ENCODE data around the gene CLEC4A. TPM values are rescaled to one million over a fixed set of nuclear protein-coding genes. Genes with fewer than 3 reads are reported as not detected.
"Not testable (repeated sequence)": the region's sequence is repeated elsewhere in the genome, so short reads cannot be mapped to it uniquely, and the experiment has no call there.

The CLEC4A gene
- total RNA-seq, 3 donors from 2014 or later = 0.18 to 0.92 TPM; not detected in 1

GRCh38 chr12:8156845-8157244 is 33.4 kb downstream of the CLEC4A start, which contains the start of gene ZNF705A:
Gene ZNF705A, plus strand, starts transcription at chr12:8157015. Its CDS starts 15,611 bp downstream, at chr12:8172626.
- DNase-seq (no peak), ATAC-seq (no peak)
- Mint-ChIP-seq H3K4me3 (no peak within 1 kb of the TSS), H3K36me3 (ENCODE audit: insufficient read depth) (no peaks in the 10 kb centered on the region), H3K9me3 (no peaks in the 10 kb centered on the region), H3K27me3 (ENCODE audit: low read depth) (peaks cover 10% of the 10 kb centered on the region), H3K4me1 (ENCODE audit: low read depth) (peaks cover 21% of the 10 kb centered on the region)

GRCh38 chr12:8157484-8158198 is 34.2 kb downstream of the CLEC4A start:
- DNase-seq (no peak), ATAC-seq (no peak)
- H3K4me1 Mint-ChIP-seq (ENCODE audit: low read depth) = peaks cover 21% of the 10 kb centered on the region
- no peak overlapping the region for H3K4me3 Mint-ChIP-seq
- H3K36me3 Mint-ChIP-seq (ENCODE audit: insufficient read depth) = no peaks in the 10 kb centered on the region
- H3K9me3 Mint-ChIP-seq = no peaks in the 10 kb centered on the region
- peaks cover 7% of the 10 kb centered on the region for H3K27me3 Mint-ChIP-seq (ENCODE audit: low read depth)

- peaks cover 13% of the 10 kb centered on the region for H3K27me3 Mint-ChIP-seq (ENCODE audit: low read depth)
- not testable (repeated sequence) for H3K9me3 Mint-ChIP-seq; H3K36me3 Mint-ChIP-seq (ENCODE audit: insufficient read depth); H3K4me1 Mint-ChIP-seq (ENCODE audit: low read depth); H3K4me3 Mint-ChIP-seq; ATAC-seq; DNase-seq
Observed at GRCh38 chr12:8172911-8173310, 49.5 kb downstream of the CLEC4A start.

DNA sequence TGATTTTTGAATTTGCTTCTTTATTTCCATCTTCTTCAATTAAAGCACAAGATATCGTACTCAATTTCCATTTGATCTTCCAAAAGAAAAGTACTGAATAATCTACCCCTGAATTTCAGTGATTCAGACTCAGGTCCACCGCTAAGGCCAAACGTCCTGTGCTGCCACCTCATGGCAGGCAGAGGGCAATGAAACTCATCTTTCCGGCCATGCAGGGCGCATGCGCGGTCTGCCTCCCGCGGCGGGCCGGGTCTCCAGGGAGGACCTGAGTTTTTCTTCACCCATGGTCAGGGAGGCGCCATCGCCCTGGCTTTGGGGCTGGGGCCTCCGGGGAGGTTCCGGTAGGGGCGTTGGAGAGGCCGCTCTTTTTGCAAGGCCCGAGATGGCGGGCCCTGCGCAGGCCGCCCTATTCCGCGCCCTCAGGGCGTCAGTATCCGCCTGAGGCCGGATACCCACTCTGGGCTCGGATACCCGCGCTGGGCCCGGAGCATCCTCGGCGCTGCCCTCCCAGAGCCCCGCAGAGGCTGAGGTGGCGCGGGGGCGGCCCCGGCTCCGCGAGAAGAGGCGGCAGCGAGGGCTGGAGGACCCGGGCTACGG is 56.7 kb downstream of the CLEC4A start:
- not testable (repeated sequence) for H3K27me3 Mint-ChIP-seq (ENCODE audit: low read depth); H3K4me1 Mint-ChIP-seq (ENCODE audit: low read depth); H3K9me3 Mint-ChIP-seq; H3K36me3 Mint-ChIP-seq (ENCODE audit: insufficient read depth)
- ATAC-seq = peak; percentile 91 to 94
- H3K4me3 Mint-ChIP-seq = peak overlapping the region; percentile 82
- peak; percentile 72 for DNase-seq

DNA sequence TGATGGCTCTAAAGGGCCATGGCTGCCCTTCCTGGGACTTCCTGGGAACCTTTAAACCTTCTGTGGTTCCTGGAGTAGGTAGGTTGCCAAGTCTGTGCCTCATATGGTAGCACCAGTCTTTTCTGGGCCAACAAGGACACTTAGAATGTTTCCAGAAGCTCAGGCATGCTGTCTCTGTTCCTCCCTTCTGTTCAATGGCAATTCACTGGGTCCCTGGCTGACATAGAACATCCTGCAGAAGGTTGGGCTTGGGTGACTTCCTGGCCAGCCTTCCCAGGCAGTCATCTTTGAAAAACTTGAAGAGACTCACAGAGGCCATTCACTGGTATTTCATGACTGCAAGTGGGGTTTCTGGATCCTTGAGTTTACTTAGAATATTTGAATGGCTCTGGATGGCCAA is 57.9 kb downstream of the CLEC4A start:
- not testable (repeated sequence) for H3K9me3 Mint-ChIP-seq; H3K4me1 Mint-ChIP-seq (ENCODE audit: low read depth); ATAC-seq; DNase-seq; H3K36me3 Mint-ChIP-seq (ENCODE audit: insufficient read depth); H3K27me3 Mint-ChIP-seq (ENCODE audit: low read depth)
- peak overlapping the region; percentile 68 for H3K4me3 Mint-ChIP-seq

- H3K4me1 Mint-ChIP-seq (ENCODE audit: low read depth); H3K27me3 Mint-ChIP-seq (ENCODE audit: low read depth); ATAC-seq; DNase-seq; H3K9me3 Mint-ChIP-seq; H3K36me3 Mint-ChIP-seq (ENCODE audit: insufficient read depth); H3K4me3 Mint-ChIP-seq: not testable (repeated sequence)
Observed at GRCh38 chr12:8182923-8183322, 59.5 kb downstream of the CLEC4A start.

DNA sequence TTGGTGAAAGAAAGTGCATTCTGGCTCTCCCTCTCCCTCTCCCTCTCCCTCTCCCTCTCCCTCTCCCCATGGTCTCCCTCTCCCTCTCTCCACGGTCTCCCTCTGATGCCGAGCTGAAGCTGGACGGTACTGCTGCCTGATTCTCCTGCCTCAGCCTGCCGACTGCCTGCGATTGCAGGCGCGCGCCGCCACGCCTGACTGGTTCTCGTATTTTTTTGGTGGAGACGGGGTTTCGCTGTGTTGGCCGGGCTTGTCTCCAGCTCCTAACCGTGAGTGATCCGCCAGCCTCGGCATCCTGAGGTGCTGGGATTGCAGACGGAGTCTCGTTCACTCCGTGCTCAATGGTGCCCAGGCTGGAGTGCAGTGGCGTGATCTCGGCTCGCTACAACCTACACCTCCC is 59.9 kb downstream of the CLEC4A start:
- not testable (repeated sequence) for ATAC-seq; H3K36me3 Mint-ChIP-seq (ENCODE audit: insufficient read depth); H3K9me3 Mint-ChIP-seq; H3K4me3 Mint-ChIP-seq; DNase-seq; H3K27me3 Mint-ChIP-seq (ENCODE audit: low read depth); H3K4me1 Mint-ChIP-seq (ENCODE audit: low read depth)

DNA sequence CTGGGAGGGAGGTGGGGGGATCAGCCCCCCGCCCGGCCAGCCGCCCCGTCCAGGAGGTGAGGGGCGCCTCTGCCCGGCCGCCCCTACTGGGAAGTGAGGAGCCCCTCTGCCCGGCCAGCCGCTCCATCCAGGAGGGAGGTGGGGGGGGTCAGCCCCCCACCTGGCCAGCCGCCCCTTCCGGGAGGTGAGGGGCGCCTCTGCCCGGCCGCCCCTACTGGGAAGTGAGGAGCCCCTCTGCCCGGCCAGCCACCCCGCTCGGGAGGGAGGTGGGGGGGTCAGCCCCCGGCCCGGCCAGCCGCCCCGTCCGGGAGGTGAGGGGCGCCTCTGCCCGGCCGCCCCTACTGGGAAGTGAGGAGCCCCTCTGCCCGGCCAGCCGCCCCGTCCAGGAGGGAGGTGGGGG is 60.8 kb downstream of the CLEC4A start:
- H3K4me3 Mint-ChIP-seq; H3K4me1 Mint-ChIP-seq (ENCODE audit: low read depth); H3K36me3 Mint-ChIP-seq (ENCODE audit: insufficient read depth); DNase-seq; ATAC-seq; H3K9me3 Mint-ChIP-seq; H3K27me3 Mint-ChIP-seq (ENCODE audit: low read depth): not testable (repeated sequence)

DNA sequence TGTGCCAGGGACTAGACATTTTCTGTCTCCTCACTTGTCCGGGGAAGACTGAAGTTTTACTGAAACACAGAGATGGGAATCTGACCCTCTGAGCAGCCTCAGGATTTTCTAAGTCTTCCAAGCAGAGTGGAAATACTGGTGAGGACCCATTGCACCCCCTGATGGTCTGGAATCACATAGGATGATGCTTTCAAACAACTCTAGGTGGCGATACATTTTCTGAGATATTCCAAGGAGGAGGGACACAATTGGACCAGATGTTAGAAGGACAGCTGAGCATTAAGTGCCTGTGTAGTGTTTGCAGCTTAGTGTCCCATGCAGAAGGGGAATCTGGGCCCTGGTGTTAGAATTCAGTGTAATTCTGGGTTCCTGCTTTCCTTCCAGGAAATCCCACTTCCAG is 64.7 kb downstream of the CLEC4A start:
- H3K4me3 Mint-ChIP-seq; ATAC-seq; H3K4me1 Mint-ChIP-seq (ENCODE audit: low read depth); H3K36me3 Mint-ChIP-seq (ENCODE audit: insufficient read depth); H3K27me3 Mint-ChIP-seq (ENCODE audit: low read depth); H3K9me3 Mint-ChIP-seq; DNase-seq: not testable (repeated sequence)

Other genes starting within 250 kb of the CLEC4A start
- gene SLC2A3, start 187.4 kb upstream of the CLEC4A start, total RNA-seq = 100 to 1,000 TPM; 109 to 117 (median 114) TPM
- 10 to 100 TPM; 17.7 to 20.7 (median 19.0) TPM for gene FOXJ2, start 90.9 kb upstream of the CLEC4A start, total RNA-seq
- 1 to 10 TPM in 1 of 3 donors, under 1 TPM in 2; 0.49 to 1.5 (median 0.63) TPM for gene C3AR1, start 57.3 kb upstream of the CLEC4A start, total RNA-seq
- gene NECAP1, start 41.3 kb upstream of the CLEC4A start, total RNA-seq = 10 to 100 TPM; 41.6 to 49.5 (median 42.0) TPM
- not detected for gene ZNF705A, start 33.4 kb downstream of the CLEC4A start, total RNA-seq
- under 1 TPM in 1 of 3 donors, not detected in 2; 0.34 TPM for gene FAM90A1, start 104.0 kb downstream of the CLEC4A start, total RNA-seq

Data from activated T-cell treated with anti-CD3 and anti-CD28 coated beads, Interleukin-2, amount 50 U/mL, for 4 hours (primary cell).